Measurements from ENCODE around the gene NPB.

The NPB gene

DNA sequence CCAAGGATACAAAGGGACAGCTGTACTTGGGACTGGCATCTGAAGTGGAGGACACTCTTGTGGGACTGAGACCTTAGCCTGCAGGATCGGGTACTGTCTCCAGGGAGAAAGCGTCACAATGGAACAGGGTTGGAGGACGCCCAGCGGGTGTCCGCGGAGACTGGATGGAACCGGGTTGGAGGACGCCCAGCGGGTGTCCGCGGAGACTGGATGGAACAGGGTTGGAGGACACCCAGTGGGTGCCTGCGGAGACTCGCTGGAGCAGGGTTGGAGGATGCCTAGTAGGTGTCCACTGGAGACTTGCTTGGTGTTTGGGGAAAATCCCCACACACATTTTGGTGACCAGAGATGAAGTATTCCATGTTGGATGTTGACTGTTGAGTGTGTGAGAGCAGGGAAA, 45.2 kb downstream of the NPB start, which contains the start of gene MYADML2:
MYADML2 (minus strand) TSS at position 45 of the 400 bp plus-strand sequence. CDS start 5,492 bp downstream, outside the sequence.
- no peak for DNase-seq

DNA sequence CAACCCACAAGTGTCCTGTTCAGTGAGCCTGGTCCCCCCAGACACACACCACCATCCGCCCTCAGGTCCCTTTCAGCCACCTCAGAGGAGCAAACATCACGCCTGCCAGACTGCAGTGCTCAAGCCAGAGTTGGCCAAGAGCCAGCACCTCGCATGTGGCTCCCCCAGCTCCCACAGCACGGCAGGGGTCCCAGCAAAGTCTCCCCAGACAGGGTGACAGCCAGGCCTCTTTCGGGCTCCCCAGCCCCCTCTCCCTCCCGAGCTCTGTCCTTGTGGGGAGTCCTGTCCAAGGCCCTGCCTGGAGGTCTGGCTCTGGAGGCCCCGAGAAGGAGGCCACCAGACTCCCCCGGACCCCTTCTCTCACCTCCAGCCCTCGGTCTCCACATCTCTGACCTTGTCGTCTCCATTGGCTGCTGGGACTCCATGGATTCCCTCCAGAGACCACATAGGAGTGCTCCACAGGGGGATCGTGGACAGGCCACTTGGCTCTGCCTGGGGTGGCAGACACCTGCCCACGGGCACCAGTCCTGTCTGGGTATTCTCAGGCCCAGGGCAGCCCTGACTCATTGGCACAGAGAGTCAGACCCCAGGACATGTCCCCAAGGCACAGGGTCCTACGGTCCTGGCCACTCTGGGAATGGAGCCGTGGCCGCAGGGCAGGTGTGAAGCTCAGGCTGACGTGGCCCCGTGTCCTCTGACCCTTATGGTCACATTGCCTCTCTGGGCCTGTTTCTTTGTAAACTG, 46.8 kb downstream of the NPB start:
- no peak for DNase-seq

GRCh38 chr17:81950501-81950900, 48.5 kb downstream of the NPB start:
- no peak for DNase-seq

DNA sequence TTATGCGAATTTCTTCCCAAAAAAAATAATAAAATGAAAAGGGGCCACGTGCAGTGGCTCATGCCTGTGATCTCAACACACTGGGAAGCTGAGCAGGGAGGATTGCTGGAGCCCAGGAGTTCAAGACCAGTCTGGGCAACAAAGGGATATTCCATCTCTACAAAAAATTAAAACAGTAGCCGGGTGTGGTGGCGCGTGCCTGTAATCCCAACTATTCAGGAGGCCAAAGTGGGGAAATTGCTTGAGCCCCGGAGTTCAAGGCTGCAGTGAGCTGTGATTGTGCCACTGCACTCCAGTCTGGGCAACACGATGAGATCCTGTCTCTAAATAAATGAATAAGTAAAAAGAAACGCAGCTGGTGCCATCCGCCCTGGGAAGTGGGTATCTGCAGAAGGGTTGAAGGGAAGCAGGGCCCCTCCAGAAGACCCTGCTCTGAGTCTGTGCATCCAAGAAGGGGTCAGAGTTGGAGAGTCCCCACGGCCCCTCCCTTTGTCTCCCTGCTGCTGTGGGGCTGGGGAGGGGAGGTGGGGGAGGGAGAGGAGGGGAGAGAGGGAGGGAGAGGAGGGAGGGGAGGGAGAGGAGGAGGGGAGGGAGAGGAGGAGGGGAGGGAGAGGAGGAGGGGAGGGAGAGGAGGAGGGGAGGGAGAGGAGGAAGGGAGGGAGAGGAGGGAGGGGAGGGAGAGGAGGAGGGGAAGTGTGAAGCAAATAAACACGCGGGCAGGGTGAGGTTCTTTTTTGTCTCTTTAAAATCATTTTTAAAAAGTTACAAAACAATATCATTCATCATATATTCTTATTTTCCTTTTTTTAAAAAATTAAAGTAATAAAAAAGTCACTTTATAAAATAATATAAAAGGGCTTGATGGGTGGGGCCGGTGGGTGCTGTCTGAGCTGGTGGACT, 50.0 kb downstream of the NPB start:
- no peak for DNase-seq
